ENCODE results near the gene SELPLG.

SELPLG gene, protein sequence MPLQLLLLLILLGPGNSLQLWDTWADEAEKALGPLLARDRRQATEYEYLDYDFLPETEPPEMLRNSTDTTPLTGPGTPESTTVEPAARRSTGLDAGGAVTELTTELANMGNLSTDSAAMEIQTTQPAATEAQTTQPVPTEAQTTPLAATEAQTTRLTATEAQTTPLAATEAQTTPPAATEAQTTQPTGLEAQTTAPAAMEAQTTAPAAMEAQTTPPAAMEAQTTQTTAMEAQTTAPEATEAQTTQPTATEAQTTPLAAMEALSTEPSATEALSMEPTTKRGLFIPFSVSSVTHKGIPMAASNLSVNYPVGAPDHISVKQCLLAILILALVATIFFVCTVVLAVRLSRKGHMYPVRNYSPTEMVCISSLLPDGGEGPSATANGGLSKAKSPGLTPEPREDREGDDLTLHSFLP

DNA sequence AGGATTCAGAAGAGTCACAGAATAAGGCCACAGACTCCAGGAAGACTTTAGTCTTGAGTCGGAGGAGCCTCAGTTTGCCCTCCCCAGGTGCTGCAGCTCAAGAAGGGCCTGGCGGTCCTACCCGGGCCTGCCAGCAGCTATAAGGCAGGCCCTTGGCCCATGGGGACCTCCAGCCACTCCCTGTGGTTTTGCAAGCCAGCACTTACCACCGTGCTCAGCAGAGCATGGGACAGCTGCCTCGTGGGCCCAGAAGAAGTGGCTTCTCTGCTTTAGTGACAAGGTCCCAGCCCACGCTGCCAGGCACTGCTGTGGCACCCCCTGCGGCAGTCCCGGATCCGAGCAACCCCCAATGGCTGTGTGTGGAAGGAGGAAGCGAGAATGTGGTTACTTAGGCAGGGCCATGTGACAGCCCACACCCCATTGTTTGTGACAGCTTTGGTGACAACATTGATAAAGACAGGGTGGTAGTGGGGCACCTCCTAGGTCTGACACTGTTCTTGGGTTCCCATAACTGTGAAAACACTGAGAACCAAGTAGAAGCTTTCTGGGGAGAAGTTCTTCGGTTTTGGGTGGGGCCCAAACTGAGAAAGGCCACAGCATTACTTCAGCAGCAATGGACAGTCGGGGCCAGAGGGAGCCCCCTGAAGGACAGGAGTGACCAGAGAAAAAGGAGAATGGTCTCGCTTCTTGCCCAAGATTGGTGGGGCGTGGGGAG lies at the start of gene SELPLG:
Gene SELPLG, minus strand, starts transcription at position 361 of the 715 bp plus-strand sequence. CDS start 9,587 bp downstream, outside the sequence.
- peaks cover 8% of the 10 kb centered on the region for H3K4me1 ChIP-seq (ENCODE audit: control insufficient read depth, insufficient read depth, low read length)
- DNase-seq (ENCODE audit: low read depth, low spot score) = no peak
- no peak within 1 kb of the TSS for H3K27ac ChIP-seq (ENCODE audit: low read length)
- no CpG with 5 or more reads among the region's 14 CpGs for WGBS (ENCODE audit: insufficient coverage, insufficient read length)
- no peak within 1 kb of the TSS for H3K4me3 ChIP-seq (ENCODE audit: low read length)
- H3K27me3 ChIP-seq (ENCODE audit: control insufficient read depth, insufficient read depth, low read length) = no peaks in the 10 kb centered on the region
- H3K9me3 ChIP-seq (ENCODE audit: control insufficient read depth, insufficient read depth, low read length) = no peaks in the 10 kb centered on the region
- H3K36me3 ChIP-seq (ENCODE audit: control insufficient read depth, insufficient read depth, low read length) = no peaks in the 10 kb centered on the region

DNA sequence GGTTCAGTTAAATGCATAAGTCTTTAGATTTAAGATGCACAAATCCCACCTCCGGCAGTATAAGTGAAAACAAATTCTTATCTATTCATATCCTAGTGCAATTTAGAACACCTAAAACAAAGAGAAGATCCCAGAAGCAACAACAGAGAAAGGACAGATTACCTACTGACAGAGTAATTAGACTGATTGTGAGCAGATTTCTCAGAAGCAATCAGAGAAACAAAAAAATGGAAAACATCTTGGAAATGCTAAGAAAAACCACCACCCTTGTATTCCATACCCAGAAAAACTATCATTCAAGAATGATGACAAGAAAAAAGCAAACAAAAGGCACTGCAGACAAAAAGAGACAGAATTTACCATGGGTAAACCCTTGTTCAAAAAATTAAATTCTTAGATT lies 47.6 kb upstream of the SELPLG start:
- no peaks in the 10 kb centered on the region for H3K9me3 ChIP-seq (ENCODE audit: control insufficient read depth, insufficient read depth, low read length)
- H3K27me3 ChIP-seq (ENCODE audit: control insufficient read depth, insufficient read depth, low read length) = no peaks in the 10 kb centered on the region
- no peak for DNase-seq (ENCODE audit: low read depth, low spot score)
- H3K27ac ChIP-seq (ENCODE audit: low read length) = no peak overlapping the region
- WGBS (ENCODE audit: insufficient coverage, insufficient read length) = no CpG with 5 or more reads among the region's 1 CpG
- H3K4me1 ChIP-seq (ENCODE audit: control insufficient read depth, insufficient read depth, low read length) = no peaks in the 10 kb centered on the region
- no peak overlapping the region for H3K4me3 ChIP-seq (ENCODE audit: low read length)
- H3K36me3 ChIP-seq (ENCODE audit: control insufficient read depth, insufficient read depth, low read length) = no peaks in the 10 kb centered on the region; the same call in 1 of the 2 replicates

DNA sequence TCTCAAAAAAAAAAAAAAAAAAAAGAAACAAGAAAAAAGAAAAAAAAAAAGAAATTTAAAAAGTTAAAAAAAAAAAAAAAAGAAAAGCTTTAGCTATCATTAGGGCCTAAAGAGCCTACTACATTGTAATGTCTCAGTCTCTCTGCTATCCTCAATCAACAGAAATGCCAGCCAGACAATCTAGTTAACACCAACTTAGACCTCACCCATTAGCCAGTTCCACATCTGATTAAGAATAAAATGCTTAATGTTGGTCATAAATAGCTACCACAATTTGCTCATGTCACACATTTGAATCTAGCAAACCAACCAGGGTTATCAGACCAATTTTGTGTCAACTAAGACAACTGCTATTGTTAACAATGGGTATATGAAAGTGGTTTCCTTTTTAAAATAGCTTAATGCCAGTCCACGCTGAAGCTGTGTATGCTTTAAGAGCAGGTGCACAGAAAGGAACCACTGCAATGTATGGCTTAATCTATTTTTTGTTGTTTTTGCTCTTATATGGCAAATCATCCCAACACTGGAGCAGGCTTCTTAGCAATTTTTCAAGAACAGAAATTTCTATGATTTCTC lies 45.5 kb upstream of the SELPLG start:
- no peak for DNase-seq (ENCODE audit: low read depth, low spot score)
- Histone ChIP-seq H3K27ac (ENCODE audit: low read length) (no peak overlapping the region), H3K4me1 (ENCODE audit: control insufficient read depth, insufficient read depth, low read length) (no peaks in the 10 kb centered on the region), H3K27me3 (ENCODE audit: control insufficient read depth, insufficient read depth, low read length) (no peaks in the 10 kb centered on the region; the same call in 1 of the 2 replicates), H3K9me3 (ENCODE audit: control insufficient read depth, insufficient read depth, low read length) (no peaks in the 10 kb centered on the region), H3K4me3 (ENCODE audit: low read length) (no peak overlapping the region), H3K36me3 (ENCODE audit: control insufficient read depth, insufficient read depth, low read length) (no peaks in the 10 kb centered on the region; the same call in 1 of the 2 replicates)
- WGBS (ENCODE audit: insufficient coverage, insufficient read length) = no CpG with 5 or more reads among the region's 1 CpG

DNA sequence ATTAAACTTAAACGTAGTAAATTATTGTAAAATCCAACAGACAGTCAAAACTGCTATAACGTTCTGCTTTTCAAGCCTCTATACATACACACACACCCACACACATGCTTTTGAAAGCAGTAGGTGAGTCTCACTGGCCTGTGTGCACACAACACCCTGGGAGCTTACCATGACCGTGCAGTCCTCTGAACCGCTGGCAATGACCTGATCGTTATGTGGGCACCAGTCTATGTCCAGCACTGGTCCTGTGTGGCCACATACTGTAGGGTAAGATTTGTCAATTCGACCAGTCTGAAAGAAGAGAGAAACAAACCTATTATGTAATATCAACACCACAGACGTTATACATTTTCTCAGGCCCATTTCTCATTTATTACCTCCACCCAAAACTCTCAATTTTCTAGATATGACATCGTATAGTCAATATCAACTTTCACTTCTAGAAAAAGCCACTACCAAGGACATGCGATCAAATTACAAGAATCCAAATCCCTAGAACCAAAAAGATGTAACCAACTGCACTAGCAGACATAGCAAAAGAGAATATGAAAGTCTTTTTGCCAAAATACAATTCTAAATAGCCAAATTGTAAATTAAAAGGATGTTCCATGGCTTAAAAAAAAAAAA lies 44.5 kb upstream of the SELPLG start:
- Histone ChIP-seq H3K4me3 (ENCODE audit: low read length) (no peak overlapping the region), H3K4me1 (ENCODE audit: control insufficient read depth, insufficient read depth, low read length) (no peaks in the 10 kb centered on the region), H3K27ac (ENCODE audit: low read length) (no peak overlapping the region), H3K9me3 (ENCODE audit: control insufficient read depth, insufficient read depth, low read length) (no peaks in the 10 kb centered on the region), H3K27me3 (ENCODE audit: control insufficient read depth, insufficient read depth, low read length) (no peaks in the 10 kb centered on the region; the same call in 1 of the 2 replicates), H3K36me3 (ENCODE audit: control insufficient read depth, insufficient read depth, low read length) (no peaks in the 10 kb centered on the region; the same call in 1 of the 2 replicates)
- no peak for DNase-seq (ENCODE audit: low read depth, low spot score)
- WGBS (ENCODE audit: insufficient coverage, insufficient read length) = 100% methylated on average over 3 of the region's 9 CpGs

DNA sequence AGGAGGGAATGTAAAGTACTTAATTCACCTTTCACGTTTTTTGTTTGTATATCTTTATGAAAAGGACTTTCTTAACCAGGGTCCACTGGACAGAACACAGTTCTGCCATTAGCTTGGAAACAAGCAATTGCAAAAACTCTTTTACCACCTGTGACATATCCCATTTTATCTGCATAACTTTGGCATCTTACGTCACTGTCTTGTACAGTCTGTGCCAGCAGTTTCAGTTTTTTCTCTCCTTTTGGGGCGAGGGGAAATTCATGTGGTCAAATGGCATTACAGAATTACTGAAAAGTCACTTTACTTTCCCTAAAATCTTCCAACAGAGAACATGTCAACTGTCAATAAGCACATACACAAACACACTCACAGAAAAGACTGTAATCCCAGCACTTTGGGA lies 43.7 kb upstream of the SELPLG start:
- Histone ChIP-seq H3K4me1 (ENCODE audit: control insufficient read depth, insufficient read depth, low read length) (no peaks in the 10 kb centered on the region), H3K36me3 (ENCODE audit: control insufficient read depth, insufficient read depth, low read length) (no peaks in the 10 kb centered on the region; the same call in 1 of the 2 replicates), H3K27me3 (ENCODE audit: control insufficient read depth, insufficient read depth, low read length) (no peaks in the 10 kb centered on the region; the same call in 1 of the 2 replicates), H3K27ac (ENCODE audit: low read length) (no peak overlapping the region), H3K4me3 (ENCODE audit: low read length) (no peak overlapping the region), H3K9me3 (ENCODE audit: control insufficient read depth, insufficient read depth, low read length) (no peaks in the 10 kb centered on the region)
- WGBS (ENCODE audit: insufficient coverage, insufficient read length) = no CpG with 5 or more reads among the region's 3 CpGs
- no peak for DNase-seq (ENCODE audit: low read depth, low spot score)

DNA sequence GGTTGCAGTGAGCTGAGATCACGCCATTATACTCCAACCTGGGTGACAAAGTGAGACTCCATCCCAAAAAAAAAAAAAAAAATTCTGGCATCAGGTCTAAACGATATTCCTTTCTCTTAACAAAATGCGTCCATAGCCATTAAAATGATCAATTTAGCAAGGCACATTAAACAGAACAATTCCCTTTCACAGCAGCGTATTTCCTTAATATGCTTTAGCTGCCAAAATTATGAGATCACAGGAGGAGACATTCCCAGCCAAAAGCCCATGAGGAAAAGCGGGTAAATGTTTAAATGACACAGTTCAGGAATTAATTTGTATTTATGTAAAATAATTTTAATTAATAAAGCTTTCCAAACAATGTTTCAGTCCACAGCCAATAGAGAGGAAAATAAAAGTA lies 43.0 kb upstream of the SELPLG start:
- H3K36me3 ChIP-seq (ENCODE audit: control insufficient read depth, insufficient read depth, low read length) = no peaks in the 10 kb centered on the region; the same call in 1 of the 2 replicates
- H3K27ac ChIP-seq (ENCODE audit: low read length) = no peak overlapping the region
- H3K27me3 ChIP-seq (ENCODE audit: control insufficient read depth, insufficient read depth, low read length) = no peaks in the 10 kb centered on the region; the same call in 1 of the 2 replicates
- H3K4me1 ChIP-seq (ENCODE audit: control insufficient read depth, insufficient read depth, low read length) = no peaks in the 10 kb centered on the region
- WGBS (ENCODE audit: insufficient coverage, insufficient read length) = no CpG with 5 or more reads among the region's 5 CpGs
- DNase-seq (ENCODE audit: low read depth, low spot score) = no peak
- no peak overlapping the region for H3K4me3 ChIP-seq (ENCODE audit: low read length)
- H3K9me3 ChIP-seq (ENCODE audit: control insufficient read depth, insufficient read depth, low read length) = no peaks in the 10 kb centered on the region

DNA sequence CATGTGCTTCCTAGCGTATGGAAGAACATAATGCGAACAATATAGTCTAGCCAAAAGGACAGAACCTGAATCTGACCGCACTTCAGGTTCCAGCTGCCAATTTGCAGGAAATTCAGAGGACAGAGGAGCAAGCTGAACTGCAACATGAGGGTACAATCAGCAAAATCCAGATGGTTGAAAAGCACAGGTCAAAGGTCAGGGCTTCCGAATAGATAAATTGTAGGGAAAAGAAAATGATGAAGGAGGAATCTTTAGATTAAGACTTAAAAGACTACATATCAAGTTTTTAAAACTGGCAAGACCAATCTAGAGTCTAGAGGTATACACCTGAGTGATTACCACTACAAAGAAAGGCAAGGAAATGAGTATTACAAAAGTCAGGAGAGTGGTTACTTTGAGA lies 42.1 kb upstream of the SELPLG start:
- no peak overlapping the region for H3K4me3 ChIP-seq (ENCODE audit: low read length)
- DNase-seq (ENCODE audit: low read depth, low spot score) = no peak
- H3K36me3 ChIP-seq (ENCODE audit: control insufficient read depth, insufficient read depth, low read length) = no peaks in the 10 kb centered on the region; the same call in 1 of the 2 replicates
- H3K27ac ChIP-seq (ENCODE audit: low read length) = no peak overlapping the region
- no peaks in the 10 kb centered on the region for H3K4me1 ChIP-seq (ENCODE audit: control insufficient read depth, insufficient read depth, low read length)
- no peaks in the 10 kb centered on the region; the same call in 1 of the 2 replicates for H3K27me3 ChIP-seq (ENCODE audit: control insufficient read depth, insufficient read depth, low read length)
- no CpG with 5 or more reads among the region's 4 CpGs for WGBS (ENCODE audit: insufficient coverage, insufficient read length)
- H3K9me3 ChIP-seq (ENCODE audit: control insufficient read depth, insufficient read depth, low read length) = no peaks in the 10 kb centered on the region

DNA sequence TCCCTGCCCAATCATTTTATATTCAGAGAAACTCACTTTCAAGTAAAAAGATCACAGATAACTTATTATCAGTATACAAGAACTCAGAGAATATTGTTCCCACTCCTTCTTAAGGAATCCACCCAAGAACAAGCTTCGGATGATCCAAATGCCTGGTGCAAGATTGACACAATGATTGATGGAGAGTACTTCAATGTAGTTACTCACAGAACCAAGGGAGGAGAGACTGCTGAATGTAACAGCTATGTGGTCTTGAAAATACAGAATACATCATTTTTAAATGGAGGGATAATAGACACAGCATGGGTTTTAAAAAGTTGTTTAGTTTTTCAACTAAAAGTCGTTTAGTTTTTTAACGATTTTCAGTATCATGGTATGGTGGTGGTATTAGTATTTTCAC lies 38.4 kb upstream of the SELPLG start:
- no peaks in the 10 kb centered on the region for H3K4me1 ChIP-seq (ENCODE audit: control insufficient read depth, insufficient read depth, low read length)
- no peak overlapping the region for H3K27ac ChIP-seq (ENCODE audit: low read length)
- H3K9me3 ChIP-seq (ENCODE audit: control insufficient read depth, insufficient read depth, low read length) = no peaks in the 10 kb centered on the region
- DNase-seq (ENCODE audit: low read depth, low spot score) = no peak
- WGBS (ENCODE audit: insufficient coverage, insufficient read length) = 100% methylated on average over 2 of the region's 3 CpGs
- no peaks in the 10 kb centered on the region for H3K36me3 ChIP-seq (ENCODE audit: control insufficient read depth, insufficient read depth, low read length)
- no peak overlapping the region for H3K4me3 ChIP-seq (ENCODE audit: low read length)
- H3K27me3 ChIP-seq (ENCODE audit: control insufficient read depth, insufficient read depth, low read length) = no peaks in the 10 kb centered on the region; the same call in 1 of the 2 replicates

DNA sequence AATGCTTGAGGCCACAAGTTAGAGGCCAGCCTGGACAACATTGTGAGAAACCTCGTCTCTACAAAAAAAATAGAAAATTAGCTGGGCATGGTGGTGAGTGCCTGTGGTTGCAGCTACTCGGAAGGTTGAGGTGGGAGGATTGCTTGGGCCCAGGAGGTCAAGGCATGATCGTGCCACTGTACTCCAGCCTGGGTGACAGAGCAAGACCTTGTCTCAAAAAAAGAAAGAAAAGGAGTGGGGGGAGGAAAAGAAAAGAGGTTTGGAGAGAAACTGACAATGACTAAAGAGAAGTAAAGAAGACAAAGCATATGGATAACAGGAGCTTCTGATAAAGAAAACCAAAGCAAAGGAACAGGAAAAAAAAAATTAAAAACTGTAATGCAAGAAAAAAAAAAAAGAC lies 37.4 kb upstream of the SELPLG start:
- Histone ChIP-seq H3K27ac (ENCODE audit: low read length) (no peak overlapping the region), H3K27me3 (ENCODE audit: control insufficient read depth, insufficient read depth, low read length) (no peaks in the 10 kb centered on the region; the same call in 1 of the 2 replicates), H3K9me3 (ENCODE audit: control insufficient read depth, insufficient read depth, low read length) (no peaks in the 10 kb centered on the region), H3K4me3 (ENCODE audit: low read length) (no peak overlapping the region), H3K36me3 (ENCODE audit: control insufficient read depth, insufficient read depth, low read length) (no peaks in the 10 kb centered on the region), H3K4me1 (ENCODE audit: control insufficient read depth, insufficient read depth, low read length) (no peaks in the 10 kb centered on the region)
- DNase-seq (ENCODE audit: low read depth, low spot score) = no peak
- WGBS (ENCODE audit: insufficient coverage, insufficient read length) = no CpG with 5 or more reads among the region's 3 CpGs

DNA sequence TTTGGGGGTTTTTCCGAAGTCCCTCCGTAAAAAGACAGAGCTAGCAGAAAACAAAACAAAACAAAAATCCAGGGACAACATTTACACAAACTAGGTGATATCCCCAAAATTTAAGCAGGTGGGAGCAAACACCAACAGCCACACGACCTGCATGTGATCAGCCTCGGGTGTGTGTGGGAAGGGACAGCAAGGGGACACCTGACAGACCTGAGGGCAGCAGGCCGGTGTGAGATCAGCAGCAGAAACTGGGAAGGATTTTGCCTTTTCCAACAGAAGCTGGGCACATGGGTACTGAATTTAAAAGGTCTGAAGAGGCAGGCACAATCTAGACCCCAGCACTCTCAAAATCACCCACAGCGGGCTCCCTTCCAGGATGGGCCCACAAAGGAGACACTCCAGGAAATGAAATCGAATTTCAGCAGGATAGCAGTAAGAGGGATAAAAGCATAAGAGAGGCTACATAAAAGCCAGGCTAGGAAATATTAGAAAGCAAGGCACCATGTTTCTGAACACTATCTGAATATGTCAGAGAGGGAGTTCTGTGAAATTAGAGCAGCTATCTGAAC lies 36.5 kb upstream of the SELPLG start:
- WGBS (ENCODE audit: insufficient coverage, insufficient read length) = no CpG with 5 or more reads among the region's 7 CpGs
- Histone ChIP-seq H3K4me1 (ENCODE audit: control insufficient read depth, insufficient read depth, low read length) (peaks cover 2% of the 10 kb centered on the region; the same call in 1 of the 2 replicates), H3K4me3 (ENCODE audit: low read length) (no peak overlapping the region), H3K36me3 (ENCODE audit: control insufficient read depth, insufficient read depth, low read length) (no peaks in the 10 kb centered on the region), H3K27ac (ENCODE audit: low read length) (no peak overlapping the region), H3K9me3 (ENCODE audit: control insufficient read depth, insufficient read depth, low read length) (no peaks in the 10 kb centered on the region), H3K27me3 (ENCODE audit: control insufficient read depth, insufficient read depth, low read length) (no peaks in the 10 kb centered on the region)
- no peak for DNase-seq (ENCODE audit: low read depth, low spot score)
